Measurements from ENCODE around the gene CAMSAP2. TPM values are rescaled to one million over a fixed set of nuclear protein-coding genes. Genes with fewer than 3 reads are reported as not detected.

Gene CAMSAP2
- total RNA-seq, 1 experiment from 2014 or later: 40.3 TPM

DNA sequence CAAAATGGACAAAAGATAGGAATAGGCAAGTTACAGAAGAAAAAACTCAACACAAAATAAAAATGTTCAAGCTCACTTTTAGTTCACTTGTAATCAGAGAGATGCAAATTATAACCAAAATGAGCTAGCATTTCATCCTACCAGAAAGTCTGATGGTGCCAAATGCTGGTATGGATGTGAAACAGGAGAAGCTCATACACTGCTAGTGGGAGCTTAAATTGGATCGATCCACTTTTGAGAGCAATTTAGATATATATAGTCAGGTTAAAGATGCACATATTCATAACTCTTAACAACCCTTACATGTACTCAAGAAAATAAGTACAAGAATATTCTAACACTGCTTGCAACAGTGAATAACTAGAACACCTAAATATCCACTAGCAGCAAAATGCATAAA lies 18.5 kb upstream of the CAMSAP2 start:
- H4K20me1 ChIP-seq (ENCODE audit: insufficient read depth): no peaks in the 10 kb centered on the region
- no peak overlapping the region for H2AFZ ChIP-seq
- no peaks in the 10 kb centered on the region for H3K9me3 ChIP-seq (ENCODE audit: insufficient read depth, low read depth)
- no TSS peak for BruUV-seq (replicated peaks)
- ChIA-PET CTCF (no interaction called here), POLR2A (ENCODE audit: unreplicated experiment) (no interaction called here)
- TF ChIP-seq, protein P1, sequence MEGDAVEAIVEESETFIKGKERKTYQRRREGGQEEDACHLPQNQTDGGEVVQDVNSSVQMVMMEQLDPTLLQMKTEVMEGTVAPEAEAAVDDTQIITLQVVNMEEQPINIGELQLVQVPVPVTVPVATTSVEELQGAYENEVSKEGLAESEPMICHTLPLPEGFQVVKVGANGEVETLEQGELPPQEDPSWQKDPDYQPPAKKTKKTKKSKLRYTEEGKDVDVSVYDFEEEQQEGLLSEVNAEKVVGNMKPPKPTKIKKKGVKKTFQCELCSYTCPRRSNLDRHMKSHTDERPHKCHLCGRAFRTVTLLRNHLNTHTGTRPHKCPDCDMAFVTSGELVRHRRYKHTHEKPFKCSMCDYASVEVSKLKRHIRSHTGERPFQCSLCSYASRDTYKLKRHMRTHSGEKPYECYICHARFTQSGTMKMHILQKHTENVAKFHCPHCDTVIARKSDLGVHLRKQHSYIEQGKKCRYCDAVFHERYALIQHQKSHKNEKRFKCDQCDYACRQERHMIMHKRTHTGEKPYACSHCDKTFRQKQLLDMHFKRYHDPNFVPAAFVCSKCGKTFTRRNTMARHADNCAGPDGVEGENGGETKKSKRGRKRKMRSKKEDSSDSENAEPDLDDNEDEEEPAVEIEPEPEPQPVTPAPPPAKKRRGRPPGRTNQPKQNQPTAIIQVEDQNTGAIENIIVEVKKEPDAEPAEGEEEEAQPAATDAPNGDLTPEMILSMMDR (conservative IDR thresholded peaks at IDR 0.05): no peak
- TF ChIP-seq EZH2 (IDR thresholded peaks at IDR 0.05; ENCODE audit: low read depth): no peak
- no peak overlapping the region for H3K4me2 ChIP-seq
- no peaks in the 10 kb centered on the region for H3K27me3 ChIP-seq (ENCODE audit: insufficient read depth, low read depth)
- intact Hi-C loops (cut with micrococcal nuclease; ENCODE audit: unreplicated experiment): loop anchor here (1.0 kb wide), 1 partner anchor 35 kb away; no protein-coding TSS in a partner anchor
- no peak overlapping the region for H3K27ac ChIP-seq
- H3F3A ChIP-seq (ENCODE audit: insufficient read depth, low read depth): no peaks in the 10 kb centered on the region
- no peak overlapping the region for H3K4me3 ChIP-seq
- no peaks in the 10 kb centered on the region for H3K9me2 ChIP-seq (ENCODE audit: insufficient read depth)
- H3K4me1 ChIP-seq (replicated peaks; ENCODE audit: insufficient read depth): no peaks in the 10 kb centered on the region
- H3K36me3 ChIP-seq (ENCODE audit: low read depth): no peaks in the 10 kb centered on the region
- H3K79me2 ChIP-seq (ENCODE audit: low read depth): no peaks in the 10 kb centered on the region
- DNase-seq: no peak

DNA sequence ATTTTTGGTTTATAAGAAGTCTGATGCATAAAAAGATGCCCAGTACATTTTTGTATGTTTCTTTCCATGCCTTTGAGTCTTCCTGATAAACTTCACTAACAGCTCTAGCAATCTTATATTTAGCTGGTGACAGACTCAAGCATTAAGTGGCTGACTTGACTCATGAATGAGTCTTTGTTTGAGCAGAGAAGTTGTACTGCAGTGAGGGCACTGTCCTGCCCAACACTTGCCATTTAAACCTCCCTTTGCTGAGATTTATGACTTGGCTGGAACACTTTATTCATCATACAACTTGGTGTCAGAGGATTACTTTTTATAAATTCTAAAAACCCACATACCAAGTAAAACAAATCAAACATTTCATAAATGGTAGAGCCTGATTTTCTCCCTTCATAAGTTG lies 14.6 kb upstream of the CAMSAP2 start:
- no peak for TF ChIP-seq EZH2 (IDR thresholded peaks at IDR 0.05; ENCODE audit: low read depth)
- TF ChIP-seq, protein P1 (conservative IDR thresholded peaks at IDR 0.05): no peak
- H3K9me2 ChIP-seq (ENCODE audit: insufficient read depth): no peaks in the 10 kb centered on the region
- H3K9me3 ChIP-seq (ENCODE audit: insufficient read depth, low read depth): no peaks in the 10 kb centered on the region
- ChIA-PET POLR2A (ENCODE audit: unreplicated experiment) (no interaction called here), CTCF (no interaction called here)
- no peak overlapping the region for H2AFZ ChIP-seq
- no peaks in the 10 kb centered on the region for H4K20me1 ChIP-seq (ENCODE audit: insufficient read depth)
- no peak overlapping the region for H3K4me3 ChIP-seq
- H3F3A ChIP-seq (ENCODE audit: insufficient read depth, low read depth): no peaks in the 10 kb centered on the region
- H3K36me3 ChIP-seq (ENCODE audit: low read depth): no peaks in the 10 kb centered on the region
- H3K79me2 ChIP-seq (ENCODE audit: low read depth): no peaks in the 10 kb centered on the region
- H3K4me2 ChIP-seq: no peak overlapping the region
- DNase-seq: no peak
- H3K27ac ChIP-seq: no peak overlapping the region
- no peaks in the 10 kb centered on the region for H3K27me3 ChIP-seq (ENCODE audit: insufficient read depth, low read depth)
- H3K4me1 ChIP-seq (replicated peaks; ENCODE audit: insufficient read depth): no peaks in the 10 kb centered on the region
- BruUV-seq (replicated peaks): no TSS peak
- intact Hi-C loops (cut with micrococcal nuclease; ENCODE audit: unreplicated experiment): no loop called here

DNA sequence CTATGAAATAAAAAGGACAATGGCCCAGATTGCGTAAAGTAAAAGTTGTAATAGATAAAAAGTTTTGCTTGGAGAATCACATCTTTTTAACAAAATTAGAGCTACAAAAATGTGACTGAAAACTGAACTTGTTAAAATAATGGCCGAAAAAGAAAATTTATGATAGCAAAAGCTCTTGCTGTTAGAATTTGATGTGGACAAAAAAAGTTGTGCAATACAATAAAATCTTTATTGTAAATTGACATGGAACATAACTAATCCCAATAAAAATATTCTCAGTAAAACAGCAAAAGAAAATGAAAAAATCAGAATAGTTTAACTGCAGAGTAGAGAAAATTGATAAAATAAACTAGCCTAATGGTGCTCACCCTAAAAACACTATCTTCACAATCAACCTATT lies 11.4 kb upstream of the CAMSAP2 start:
- no TSS peak for BruUV-seq (replicated peaks)
- DNase-seq: no peak
- ChIA-PET POLR2A (ENCODE audit: unreplicated experiment) (no interaction called here), CTCF (no interaction called here)
- no peaks in the 10 kb centered on the region for H4K20me1 ChIP-seq (ENCODE audit: insufficient read depth)
- H3K79me2 ChIP-seq (ENCODE audit: low read depth): no peaks in the 10 kb centered on the region
- no peaks in the 10 kb centered on the region for H3K27me3 ChIP-seq (ENCODE audit: insufficient read depth, low read depth)
- TF ChIP-seq, protein P1 (conservative IDR thresholded peaks at IDR 0.05): no peak
- no peak for TF ChIP-seq EZH2 (IDR thresholded peaks at IDR 0.05; ENCODE audit: low read depth)
- no peaks in the 10 kb centered on the region for H3K36me3 ChIP-seq (ENCODE audit: low read depth)
- H3K9me3 ChIP-seq (ENCODE audit: insufficient read depth, low read depth): no peaks in the 10 kb centered on the region
- H3K4me3 ChIP-seq: no peak overlapping the region
- no peaks in the 10 kb centered on the region for H3K9me2 ChIP-seq (ENCODE audit: insufficient read depth)
- no peak overlapping the region for H2AFZ ChIP-seq
- H3K27ac ChIP-seq: no peak overlapping the region
- no peaks in the 10 kb centered on the region for H3F3A ChIP-seq (ENCODE audit: insufficient read depth, low read depth)
- H3K4me1 ChIP-seq (replicated peaks; ENCODE audit: insufficient read depth): no peaks in the 10 kb centered on the region
- intact Hi-C loops (cut with micrococcal nuclease; ENCODE audit: unreplicated experiment): loop anchor here (5.0 kb wide), 1 partner anchor 50 kb away; no protein-coding TSS in a partner anchor
- no peak overlapping the region for H3K4me2 ChIP-seq
